Neuronal stem cell (in vitro differentiated cells): ENCODE data around the gene CTNNA3.

Experiments
- DNase-seq: peaks from one replicate; pipeline ENCODE4 v3.0.0-alpha.2; 2013; ENCODE audit warnings: low spot score
- H2AFZ ChIP-seq: one replicate; pipeline ENCODE4 v1.6.1; 2013; ENCODE audit warnings: mild to moderate bottlenecking, low read length, inconsistent platforms
- H2AK5ac ChIP-seq: 2 replicates; pipeline ENCODE4 v1.6.1; 2013; ENCODE audit warnings: low read depth, mild to moderate bottlenecking, inconsistent platforms, low read length, moderate library complexity, mixed read lengths
- H2BK120ac ChIP-seq: 2 replicates; pipeline ENCODE4 v1.6.1; 2013; ENCODE audit warnings: low read depth, mild to moderate bottlenecking, inconsistent platforms, low read length, moderate library complexity, mixed read lengths
- H2BK12ac ChIP-seq: one replicate; pipeline ENCODE4 v1.6.1; 2013; ENCODE audit warnings: low read length, inconsistent platforms
- H2BK15ac ChIP-seq: 2 replicates; pipeline ENCODE4 v1.6.1; 2013; ENCODE audit warnings: mild to moderate bottlenecking, low read length, inconsistent platforms, mixed read lengths
- H2BK5ac ChIP-seq: one replicate; pipeline ENCODE4 v1.6.1; 2013; ENCODE audit warnings: inconsistent platforms, mild to moderate bottlenecking, low read length, moderate library complexity
- H3K14ac ChIP-seq: one replicate; pipeline ENCODE4 v1.6.1; 2013; ENCODE audit warnings: low read length, inconsistent platforms
- H3K18ac ChIP-seq: 2 replicates; pipeline ENCODE4 v1.6.1; 2013; ENCODE audit warnings: low read length, inconsistent platforms
- H3K23ac ChIP-seq: 2 replicates; pipeline ENCODE4 v1.6.1; 2013; ENCODE audit warnings: low read depth, mild to moderate bottlenecking, mixed read lengths, low read length, inconsistent platforms; ENCODE audit not compliant: poor library complexity
- H3K27ac ChIP-seq: replicated peaks from 3 replicates; pipeline ENCODE4 v1.5.1; 2013; ENCODE audit warnings: low read length, inconsistent platforms
- H3K27me3 ChIP-seq, 3 experiments: 2 replicates each; pipeline ENCODE4 v1.6.1; 2013; ENCODE audit warnings: low read length in 3 of 3, mild to moderate bottlenecking in 2 of 3, inconsistent platforms in 1 of 3, low read depth in 1 of 3, mixed read lengths in 1 of 3, moderate library complexity in 1 of 3; ENCODE audit not compliant: control insufficient read depth in 3 of 3, insufficient read depth in 3 of 3
- H3K36me3 ChIP-seq, 2 donors: replicated peaks in 1 of 2; 2 replicates each; pipeline ENCODE4 v1.6.1; 2013; ENCODE audit warnings: low read length in 2 of 2; ENCODE audit not compliant: control insufficient read depth in 2 of 2, insufficient read depth in 2 of 2
- H3K4ac ChIP-seq: 2 replicates; pipeline ENCODE4 v1.6.1; 2013; ENCODE audit warnings: inconsistent platforms, mild to moderate bottlenecking, low read length, moderate library complexity
- H3K4me1 ChIP-seq, 2 donors: 1 replicate in 1 of 2; 2 replicates in 1 of 2; pipeline ENCODE4 v1.6.1; 2013; ENCODE audit warnings: low read length in 2 of 2, low read depth in 1 of 2; ENCODE audit not compliant: control insufficient read depth in 2 of 2, insufficient read depth in 1 of 2
- H3K4me2 ChIP-seq: one replicate; pipeline ENCODE4 v1.6.1; 2013; ENCODE audit warnings: mild to moderate bottlenecking, low read length, inconsistent platforms; ENCODE audit not compliant: insufficient read depth, poor library complexity, severe bottlenecking
- H3K4me3 ChIP-seq, 2 donors: 2 replicates each; pipeline ENCODE4 v1.5.1; 2013; ENCODE audit warnings: low read length in 2 of 2, mild to moderate bottlenecking in 2 of 2, inconsistent platforms in 1 of 2, moderate library complexity in 1 of 2
- H3K79me1 ChIP-seq: one replicate; pipeline ENCODE4 v1.6.1; 2013; ENCODE audit warnings: low read depth, mild to moderate bottlenecking, inconsistent platforms, low read length, moderate library complexity
- H3K9ac ChIP-seq: one replicate; pipeline ENCODE4 v1.6.1; 2013; ENCODE audit warnings: mild to moderate bottlenecking, low read depth, low read length, inconsistent platforms; ENCODE audit not compliant: poor library complexity
- H3K9me3 ChIP-seq, 2 donors: replicated peaks in 1 of 2; 2 replicates each; pipeline versions ENCODE3 to v1.6.1; 2013; ENCODE audit warnings: low read length in 2 of 2, mild to moderate bottlenecking in 2 of 2, inconsistent platforms in 1 of 2, low read depth in 1 of 2, mixed read lengths in 1 of 2, moderate library complexity in 1 of 2; ENCODE audit not compliant: control insufficient read depth in 2 of 2, insufficient read depth in 1 of 2
- H4K8ac ChIP-seq: one replicate; pipeline ENCODE4 v1.6.1; 2013; ENCODE audit warnings: low read depth, mild to moderate bottlenecking, inconsistent platforms, low read length, moderate library complexity
- H4K91ac ChIP-seq: one replicate; pipeline ENCODE4 v1.6.1; 2013; ENCODE audit warnings: low read length, low read depth, mild to moderate bottlenecking, inconsistent platforms; ENCODE audit not compliant: poor library complexity
- WGBS, 2 donors: extraction: QIAGEN DNeasy Blood & Tissue Kit; methylation state at CpG; one replicate each; pipeline ENCODE4 v1.1.7; 2013; ENCODE audit warnings: missing lambda C conversion rate in 2 of 2, mixed read lengths in 1 of 2; ENCODE audit not compliant: insufficient read length in 2 of 2, insufficient replicate concordance in 1 of 2; ENCODE audit errors: extremely low coverage in 2 of 2; 5-methylcytosine and 5-hydroxymethylcytosine counted together

CTNNA3 gene

DNA sequence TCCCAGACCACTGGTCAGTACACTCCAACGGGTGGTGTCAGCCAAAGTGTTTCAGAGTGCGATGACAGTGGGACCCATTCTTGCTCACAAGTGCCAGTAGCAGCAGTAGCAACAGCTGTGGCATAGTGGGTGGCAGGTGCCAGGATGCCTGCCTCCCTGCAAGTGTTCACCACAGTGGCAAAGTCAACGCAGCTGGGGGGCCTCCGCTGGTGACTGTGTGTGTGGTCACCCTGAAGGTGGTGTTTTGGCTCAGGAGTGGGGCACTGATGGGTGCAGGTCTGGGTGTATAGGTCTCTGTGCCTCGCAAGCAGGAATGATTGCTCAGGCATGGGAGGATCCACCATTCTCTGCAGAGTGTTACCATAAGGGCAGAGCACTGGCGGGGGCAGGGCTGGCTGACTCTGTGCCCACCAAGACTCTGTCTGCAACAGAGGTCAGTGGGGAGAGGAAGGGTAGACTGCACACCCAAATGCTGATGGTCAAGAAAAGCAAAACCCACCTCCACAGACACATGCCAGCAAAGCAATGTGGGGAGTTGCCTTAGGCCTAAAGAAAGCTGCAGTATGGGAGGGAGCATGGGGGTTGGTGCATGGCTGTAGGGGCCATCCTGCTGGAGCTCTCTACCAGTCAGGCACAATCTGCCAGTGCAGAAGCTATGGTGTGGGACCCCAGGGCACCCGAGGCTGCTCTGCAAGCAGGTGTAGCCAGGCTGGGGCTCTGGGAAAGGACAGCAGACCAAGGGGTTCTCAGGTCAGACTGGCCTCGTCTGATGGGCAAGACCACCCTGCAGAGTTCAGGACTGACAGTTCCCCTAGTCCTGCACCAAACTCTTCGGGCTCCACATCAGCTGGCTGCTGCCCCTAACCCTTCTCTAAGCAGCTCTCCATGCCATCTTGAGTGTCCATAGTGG is 368.1 kb downstream of the CTNNA3 start:
- DNase-seq, result no peak
- H3K4me2 ChIP-seq, result no peak overlapping the region
- H3K23ac ChIP-seq, result no peak overlapping the region
- WGBS, 2 donors, result no CpG with 5 or more reads among the region's 9 CpGs
- H3K4me3 ChIP-seq, result peak overlapping the region in 1 of 2 donors; percentile 42
- no peak overlapping the region for H3K18ac ChIP-seq
- no peak overlapping the region for H3K4ac ChIP-seq
- H3K27me3 ChIP-seq, result no peaks in the 10 kb centered on the region
- H3K4me1 ChIP-seq, result no peaks in the 10 kb centered on the region
- H2BK15ac ChIP-seq, result no peak overlapping the region
- H3K9me3 ChIP-seq, result peaks cover 0 to 8% of the 10 kb centered on the region in 2 donors
- no peak overlapping the region for H2AFZ ChIP-seq
- no peak overlapping the region for H2BK12ac ChIP-seq
- no peak overlapping the region for H3K27ac ChIP-seq
- H4K91ac ChIP-seq, result no peak overlapping the region
- no peak overlapping the region for H3K14ac ChIP-seq
- no peaks in the 10 kb centered on the region for H3K36me3 ChIP-seq
- no peak overlapping the region for H4K8ac ChIP-seq
- no peaks in the 10 kb centered on the region for H3K79me1 ChIP-seq
- H3K9ac ChIP-seq, result no peak overlapping the region
- no peak overlapping the region for H2BK120ac ChIP-seq
- H2BK5ac ChIP-seq, result no peak overlapping the region
- no peak overlapping the region for H2AK5ac ChIP-seq

GRCh38 chr10:67319976-67320375 is 376.0 kb downstream of the CTNNA3 start:
- no peak overlapping the region for H2BK5ac ChIP-seq
- H2AK5ac ChIP-seq, result no peak overlapping the region
- no CpG with 5 or more reads among the region's 2 CpGs for WGBS, 2 donors

GRCh38 chr10:67308912-67309311 is 387.1 kb downstream of the CTNNA3 start:
- Histone ChIP-seq H2AFZ (no peak overlapping the region), H3K4me2 (no peak overlapping the region), H3K79me1 (no peaks in the 10 kb centered on the region), H3K4me3 (no peak overlapping the region), H3K9me3 (peaks cover 0 to 9% of the 10 kb centered on the region in 2 donors), H3K27ac (no peak overlapping the region), H3K4me1 (no peaks in the 10 kb centered on the region), H4K91ac (no peak overlapping the region), H3K23ac (no peak overlapping the region), H3K36me3 (no peaks in the 10 kb centered on the region), H2BK12ac (no peak overlapping the region), H2BK5ac (no peak overlapping the region), H3K4ac (no peak overlapping the region), H2AK5ac (no peak overlapping the region), H4K8ac (no peak overlapping the region), H3K18ac (no peak overlapping the region), H2BK120ac (no peak overlapping the region), H3K14ac (no peak overlapping the region), H2BK15ac (no peak overlapping the region), H3K9ac (no peak overlapping the region), H3K27me3 (no peaks in the 10 kb centered on the region)
- DNase-seq, result no peak

More at GRCh38 chr10:67319976-67320375, 376.0 kb downstream of the CTNNA3 start:
- Histone ChIP-seq H3K4me2 (no peak overlapping the region), H2AFZ (no peak overlapping the region), H3K4ac (no peak overlapping the region), H2BK120ac (no peak overlapping the region), H3K27me3 (no peaks in the 10 kb centered on the region), H3K36me3 (no peaks in the 10 kb centered on the region), H3K14ac (no peak overlapping the region), H3K9ac (no peak overlapping the region), H4K91ac (no peak overlapping the region), H2BK12ac (no peak overlapping the region), H3K27ac (no peak overlapping the region), H2BK15ac (no peak overlapping the region), H3K4me3 (no peak overlapping the region), H3K4me1 (no peaks in the 10 kb centered on the region), H4K8ac (no peak overlapping the region), H3K79me1 (no peaks in the 10 kb centered on the region), H3K18ac (no peak overlapping the region), H3K9me3 (peaks cover 0 to 11% of the 10 kb centered on the region in 2 donors), H3K23ac (no peak overlapping the region)
- no peak for DNase-seq

DNA sequence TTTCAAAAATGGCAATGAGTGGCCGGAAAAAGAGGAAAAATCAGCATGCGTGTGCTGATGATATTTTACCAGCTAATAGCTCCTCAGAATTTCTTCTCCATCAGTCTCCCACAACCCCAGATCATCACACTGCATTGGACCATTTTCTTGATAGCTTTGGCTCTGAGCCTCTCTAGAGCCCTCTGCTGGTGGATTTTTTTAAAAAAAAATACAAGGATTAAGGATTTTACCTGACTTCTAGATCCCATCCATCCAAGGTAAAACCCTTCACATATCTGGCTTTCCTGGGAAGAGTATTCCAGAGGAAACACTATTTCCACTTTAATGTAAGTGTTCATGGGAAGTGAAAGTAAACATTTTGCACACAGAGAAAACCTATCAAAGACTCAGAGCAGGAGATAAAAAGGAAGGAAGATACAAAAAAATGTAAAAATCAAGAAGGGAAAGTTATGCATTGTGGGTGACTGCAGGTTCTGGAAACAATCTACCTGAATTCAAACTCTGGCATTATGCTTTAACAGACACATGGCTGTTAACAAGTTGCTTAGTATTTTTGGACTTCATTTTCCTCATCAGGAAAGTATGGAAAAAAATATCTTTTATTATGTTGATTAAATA is 389.3 kb downstream of the CTNNA3 start:
- Histone ChIP-seq H4K8ac (no peak overlapping the region), H3K79me1 (no peaks in the 10 kb centered on the region), H3K36me3 (no peaks in the 10 kb centered on the region), H2BK15ac (no peak overlapping the region), H2BK5ac (no peak overlapping the region), H3K27ac (no peak overlapping the region), H2BK12ac (no peak overlapping the region), H3K4ac (no peak overlapping the region), H2AK5ac (no peak overlapping the region), H3K4me1 (no peaks in the 10 kb centered on the region), H3K18ac (no peak overlapping the region), H3K9me3 (peaks cover 0 to 9% of the 10 kb centered on the region in 2 donors), H3K9ac (no peak overlapping the region), H2AFZ (no peak overlapping the region), H4K91ac (no peak overlapping the region), H3K27me3 (no peaks in the 10 kb centered on the region), H3K23ac (no peak overlapping the region), H3K14ac (no peak overlapping the region), H2BK120ac (no peak overlapping the region), H3K4me2 (no peak overlapping the region), H3K4me3 (no peak overlapping the region)
- WGBS, 2 donors, result no CpG with 5 or more reads among the region's 2 CpGs
- DNase-seq, result peak; percentile 8
